HG03571 (cell line): Measurements from ENCODE around the gene PNMA6E.
"Not testable (repeated sequence)": the region's sequence is repeated elsewhere in the genome, so short reads cannot be mapped to it uniquely, and the experiment has no call there.

Experiments used
- ATAC-seq: cut with Tn5 transposase; IDR thresholded peaks from one replicate; pipeline ENCODE4 v1.9.1; 2021; ENCODE audit not compliant: unreplicated experiment

The PNMA6E gene

DNA sequence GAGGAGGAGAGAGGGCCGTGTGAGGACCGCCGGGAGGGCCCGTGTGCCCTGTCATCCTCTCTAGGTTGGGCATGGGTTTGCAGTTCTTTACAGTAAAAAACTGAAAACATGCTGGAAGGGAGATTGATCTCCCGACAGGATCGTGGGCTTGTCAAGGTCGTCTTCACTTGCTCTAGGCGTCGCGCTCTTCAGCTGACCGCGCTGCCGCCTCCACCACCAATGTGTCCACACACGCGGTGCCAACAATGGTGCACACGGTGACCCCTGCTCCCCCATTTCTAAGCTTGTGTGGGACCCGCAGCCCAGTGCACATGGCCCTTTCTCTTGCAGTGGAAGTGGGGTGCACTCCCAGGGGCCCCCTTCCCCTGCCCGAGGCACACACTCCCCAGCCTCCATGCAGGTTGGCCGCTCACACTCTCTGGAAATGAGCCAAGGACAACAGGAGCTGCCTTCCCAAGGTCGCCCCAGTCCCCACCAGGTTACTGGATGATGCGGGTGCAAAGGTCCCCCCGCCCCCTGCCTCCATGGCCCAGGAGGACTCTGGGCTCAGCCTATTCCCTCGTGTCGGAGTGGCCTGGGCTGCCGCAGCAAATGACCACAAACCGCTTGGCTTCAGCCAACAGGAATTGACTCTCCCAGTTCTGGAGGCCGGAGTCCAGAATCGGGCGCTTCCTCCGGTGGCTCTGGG is 8.4 kb upstream of the PNMA6E start:
- ATAC-seq: no peak

DNA sequence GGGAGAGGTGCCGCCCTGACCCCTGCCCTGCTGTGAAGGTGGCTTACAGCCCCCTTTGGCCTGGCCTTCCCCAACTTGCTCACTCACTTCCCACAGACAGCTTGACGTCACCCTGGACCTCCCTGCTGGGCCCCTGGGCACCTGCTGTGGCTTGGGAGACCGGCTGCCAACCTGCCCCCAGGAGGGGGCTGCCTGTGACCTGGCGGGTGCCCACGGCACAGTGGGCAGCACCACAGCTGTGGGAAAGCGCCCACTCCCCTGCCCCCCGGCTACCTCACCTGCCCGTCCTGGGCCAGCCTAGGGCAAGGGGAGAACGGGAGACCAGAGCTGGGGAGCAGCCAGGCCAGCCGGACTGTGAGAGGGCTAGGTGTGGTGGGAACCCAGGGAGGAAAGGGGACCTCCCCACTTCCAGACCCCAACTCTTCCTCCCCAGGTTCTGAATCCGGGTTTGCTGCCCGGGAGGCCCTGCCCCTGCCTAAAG is 7.8 kb upstream of the PNMA6E start:
- no peak for ATAC-seq

DNA sequence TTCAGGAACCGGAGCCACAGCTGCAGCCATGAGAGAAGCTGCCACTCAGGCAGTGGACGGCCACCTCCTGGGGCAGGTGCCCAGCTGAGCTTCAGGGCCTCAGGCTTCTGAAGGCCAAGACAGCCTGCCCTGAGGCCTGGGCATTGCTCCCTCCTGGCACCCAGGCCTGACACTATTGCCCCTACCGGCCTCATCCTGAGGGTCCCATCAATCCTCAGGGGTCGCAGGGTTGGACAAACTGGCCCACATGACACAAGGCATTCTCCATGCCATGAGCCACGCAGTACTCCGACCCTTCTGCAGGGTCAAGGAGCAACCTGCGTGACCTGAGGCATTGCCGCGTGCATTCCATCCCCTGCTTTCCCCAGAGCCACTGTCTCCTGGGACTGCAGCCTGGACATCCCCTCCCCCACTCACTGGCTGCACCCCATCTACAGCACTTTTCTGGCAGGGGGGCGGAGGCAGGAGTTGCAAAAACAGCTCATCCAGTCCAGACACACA is 7.1 kb upstream of the PNMA6E start:
- ATAC-seq: no peak

DNA sequence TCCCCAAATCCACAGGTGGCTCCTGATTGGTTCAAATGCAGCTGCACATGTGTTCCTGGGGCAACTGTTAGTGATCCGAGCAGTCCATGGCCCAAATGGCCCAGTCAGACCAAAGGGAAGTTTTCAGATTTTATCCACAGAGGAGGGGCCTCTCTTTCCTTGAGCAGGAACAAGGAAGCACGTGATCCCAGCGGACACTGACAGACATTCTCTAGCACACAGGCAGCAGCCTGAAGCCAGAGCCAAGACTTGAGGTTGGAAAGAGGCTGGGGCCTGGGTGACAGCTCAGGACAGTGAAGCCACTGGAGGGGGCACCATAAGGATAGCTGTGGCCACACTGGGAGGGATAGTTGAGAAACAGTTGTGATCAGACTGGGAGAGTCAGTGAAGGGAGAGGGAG is 6.6 kb upstream of the PNMA6E start:
- no peak for ATAC-seq

DNA sequence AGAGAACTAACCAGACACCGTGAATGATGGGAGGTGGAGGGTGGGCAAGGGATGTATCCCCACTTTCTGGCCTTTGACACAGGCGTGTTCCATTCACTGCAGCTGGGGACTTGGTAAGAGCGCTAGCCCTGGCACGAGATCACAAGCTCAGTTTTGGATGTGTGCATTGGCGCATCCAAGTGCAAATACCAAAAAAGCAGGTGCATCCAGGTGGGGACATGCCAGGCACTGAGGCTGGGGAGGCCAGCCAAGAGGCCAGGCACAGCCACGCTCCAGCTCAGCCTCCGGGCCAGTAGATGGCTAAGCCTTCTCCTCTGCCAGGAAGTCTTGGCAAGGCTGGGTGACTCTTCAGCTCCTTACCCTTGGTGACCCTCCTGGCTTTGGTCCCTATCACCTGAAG is 5.8 kb upstream of the PNMA6E start:
- no peak for ATAC-seq

DNA sequence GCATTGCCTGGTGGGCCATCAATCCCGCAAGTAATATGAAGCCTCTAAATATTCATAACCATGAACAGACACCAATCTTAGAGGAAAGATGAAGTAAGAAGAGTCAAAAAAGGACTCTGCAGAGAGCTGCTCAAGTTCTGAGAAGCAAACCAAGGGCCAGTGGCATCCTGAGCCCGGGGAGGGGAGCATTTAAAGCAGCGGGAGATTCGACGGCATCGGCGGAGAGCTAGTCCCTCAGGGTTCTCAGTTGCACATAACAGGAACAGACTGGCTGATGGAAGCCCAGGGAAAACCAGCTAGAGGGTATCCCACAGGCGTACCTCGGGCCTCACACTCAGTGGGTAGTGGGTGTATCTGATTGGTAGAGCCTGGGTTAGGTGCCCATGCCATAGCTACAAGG is 4.9 kb upstream of the PNMA6E start:
- no peak for ATAC-seq

DNA sequence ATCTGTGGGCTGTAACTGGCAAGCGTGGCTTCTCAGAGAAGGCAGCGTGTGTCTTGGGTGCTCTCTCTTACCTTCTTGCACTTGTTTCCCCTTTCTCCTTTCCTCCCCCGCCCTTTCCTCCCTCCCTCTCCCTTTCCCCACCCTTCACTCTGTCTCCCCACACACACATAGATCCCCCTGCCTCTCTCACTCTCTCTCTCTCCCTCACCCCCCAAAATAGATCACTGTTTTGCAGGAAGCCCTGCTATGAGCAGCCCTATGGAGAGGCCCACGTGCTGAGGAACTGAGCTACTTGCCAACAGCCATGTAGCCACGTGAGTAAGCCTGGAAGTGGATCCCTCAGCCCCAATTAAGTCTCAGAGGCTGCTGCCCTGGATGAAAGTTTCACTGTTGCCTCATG is 4.3 kb upstream of the PNMA6E start:
- ATAC-seq: no peak

DNA sequence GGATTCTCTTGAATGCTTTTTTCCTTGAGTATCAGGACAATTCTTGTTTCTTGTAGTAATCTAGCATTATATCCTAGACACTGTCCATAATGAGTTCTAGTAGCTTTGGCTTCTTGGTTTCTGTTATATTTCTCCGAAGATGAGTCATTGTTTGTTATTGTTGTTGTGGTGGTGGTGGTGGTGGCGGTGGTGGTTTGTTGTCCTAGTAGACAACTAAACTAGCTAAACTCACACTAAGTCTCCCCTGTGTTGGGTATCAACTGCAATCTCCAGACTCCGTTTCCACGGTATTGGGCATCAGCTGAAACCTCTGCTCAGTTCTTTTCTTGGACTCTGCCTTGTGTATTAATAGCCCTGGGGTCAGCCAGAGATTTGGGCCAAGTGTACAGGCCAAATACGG is 3.2 kb upstream of the PNMA6E start:
- not testable (repeated sequence) for ATAC-seq

DNA sequence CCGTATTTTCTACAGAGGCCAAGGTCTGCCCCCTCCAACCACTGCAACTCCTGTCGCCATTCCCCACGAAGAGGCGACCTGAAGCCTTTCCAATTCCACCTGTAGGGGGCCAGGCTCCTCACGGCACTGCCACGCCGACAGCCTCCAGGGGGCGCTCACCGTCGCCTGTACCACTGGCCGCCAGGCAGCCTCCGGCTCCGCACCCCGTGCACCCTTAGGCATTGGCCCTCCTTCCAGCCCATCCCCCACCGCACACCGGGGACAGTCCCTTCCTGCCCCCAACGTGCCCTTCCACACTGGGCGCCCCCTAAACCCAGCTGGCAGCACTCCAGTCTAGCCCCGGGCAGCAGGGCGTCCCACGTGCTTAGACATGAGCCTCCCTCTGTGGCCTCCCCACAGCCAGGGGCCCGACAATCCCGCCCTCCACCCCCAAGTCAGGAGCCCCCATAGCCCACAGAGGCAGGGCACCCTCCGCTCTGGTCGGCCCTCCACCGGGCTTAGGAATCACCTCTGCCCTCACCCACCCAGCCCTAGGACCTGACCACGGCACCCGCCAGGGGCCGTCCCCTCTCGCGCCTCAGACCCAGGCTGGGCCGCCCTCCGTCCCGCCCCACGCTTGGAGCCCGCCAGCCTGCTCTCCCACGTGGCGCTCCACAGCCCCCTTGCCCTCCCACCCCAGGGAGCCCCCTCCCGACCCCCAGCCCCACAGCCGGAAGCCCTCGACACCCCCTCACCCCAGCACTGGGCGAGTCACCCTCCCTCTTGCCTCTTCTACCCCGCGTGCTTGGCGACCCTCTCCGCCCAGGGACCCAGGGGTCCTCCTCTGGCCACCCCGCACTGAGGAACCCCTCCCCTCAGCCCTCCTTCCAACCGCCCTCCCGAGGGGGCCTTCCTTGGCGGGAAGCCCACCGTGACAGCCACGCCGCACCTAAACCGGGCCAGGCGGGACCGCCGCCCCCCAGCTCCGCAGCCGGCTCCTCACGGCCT is 711 bp downstream of the PNMA6E start:
- ATAC-seq: no peak

DNA sequence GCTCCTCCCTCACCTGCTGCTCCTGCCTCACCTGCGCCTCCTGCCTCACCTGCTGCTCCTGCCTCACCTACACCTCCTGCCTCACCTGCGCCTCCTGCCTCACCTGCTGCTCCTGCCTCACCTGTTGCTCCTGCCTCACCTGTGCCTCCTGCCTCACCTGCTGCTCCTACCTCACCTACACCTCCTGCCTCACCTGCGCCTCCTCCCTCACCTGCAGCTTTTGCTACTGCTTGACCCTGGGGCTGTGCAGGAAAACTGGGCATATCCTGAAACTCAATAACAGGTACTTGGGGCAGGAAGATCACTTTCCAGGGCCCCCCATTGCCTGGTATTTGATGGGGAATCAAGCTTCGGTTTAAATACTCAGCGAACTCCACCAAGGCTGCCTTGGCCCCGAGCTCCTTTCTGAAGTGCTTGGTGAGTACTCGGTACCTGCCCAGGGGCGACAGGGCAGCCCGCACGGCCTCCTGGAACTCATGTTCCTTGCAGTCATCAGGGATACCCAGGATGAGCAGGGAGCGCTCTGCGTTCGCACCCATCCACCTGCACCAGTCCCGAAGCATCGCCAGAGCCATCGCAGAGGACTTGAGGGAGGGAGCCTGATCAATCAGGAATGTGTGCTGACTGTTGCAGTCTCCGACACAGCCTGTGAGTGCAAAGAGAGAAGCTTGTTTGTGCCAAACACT is 2.7 kb downstream of the PNMA6E start:
- ATAC-seq: no peak

DNA sequence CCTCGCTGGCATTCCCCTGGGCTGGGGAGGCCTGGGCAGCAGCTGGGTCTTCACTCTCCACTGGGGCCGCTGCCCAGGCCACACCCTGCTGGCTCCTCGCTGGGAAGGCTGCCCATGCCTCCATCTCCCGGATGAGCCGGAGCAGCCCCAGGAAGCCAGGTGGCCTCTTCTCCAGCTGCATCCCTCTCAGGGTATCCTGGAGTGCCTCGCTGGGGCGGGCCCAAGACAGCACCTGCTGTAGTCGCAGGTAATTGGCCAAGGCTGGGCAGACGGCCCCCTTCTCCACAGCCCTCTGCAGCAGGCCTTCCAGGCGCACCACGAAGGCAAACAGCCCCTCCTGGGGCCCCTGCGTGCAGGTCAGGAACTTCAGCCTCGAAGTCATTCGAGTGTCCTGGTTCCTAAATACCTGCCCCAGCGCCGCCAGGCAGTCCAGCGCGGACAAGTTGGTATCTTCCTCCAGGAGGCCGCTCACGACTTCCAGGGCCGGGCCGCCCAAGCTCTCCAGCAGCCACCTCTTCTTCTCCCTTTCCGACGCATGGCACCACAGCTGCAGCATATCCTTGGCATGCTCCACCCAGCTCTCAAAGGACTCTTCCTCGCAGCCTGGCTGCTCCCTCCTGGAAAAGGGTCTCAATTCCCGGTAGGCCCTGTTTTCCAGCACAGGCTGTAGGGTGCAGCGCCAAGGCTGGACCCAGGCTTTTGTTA is 3.7 kb downstream of the PNMA6E start:
- ATAC-seq: no peak

DNA sequence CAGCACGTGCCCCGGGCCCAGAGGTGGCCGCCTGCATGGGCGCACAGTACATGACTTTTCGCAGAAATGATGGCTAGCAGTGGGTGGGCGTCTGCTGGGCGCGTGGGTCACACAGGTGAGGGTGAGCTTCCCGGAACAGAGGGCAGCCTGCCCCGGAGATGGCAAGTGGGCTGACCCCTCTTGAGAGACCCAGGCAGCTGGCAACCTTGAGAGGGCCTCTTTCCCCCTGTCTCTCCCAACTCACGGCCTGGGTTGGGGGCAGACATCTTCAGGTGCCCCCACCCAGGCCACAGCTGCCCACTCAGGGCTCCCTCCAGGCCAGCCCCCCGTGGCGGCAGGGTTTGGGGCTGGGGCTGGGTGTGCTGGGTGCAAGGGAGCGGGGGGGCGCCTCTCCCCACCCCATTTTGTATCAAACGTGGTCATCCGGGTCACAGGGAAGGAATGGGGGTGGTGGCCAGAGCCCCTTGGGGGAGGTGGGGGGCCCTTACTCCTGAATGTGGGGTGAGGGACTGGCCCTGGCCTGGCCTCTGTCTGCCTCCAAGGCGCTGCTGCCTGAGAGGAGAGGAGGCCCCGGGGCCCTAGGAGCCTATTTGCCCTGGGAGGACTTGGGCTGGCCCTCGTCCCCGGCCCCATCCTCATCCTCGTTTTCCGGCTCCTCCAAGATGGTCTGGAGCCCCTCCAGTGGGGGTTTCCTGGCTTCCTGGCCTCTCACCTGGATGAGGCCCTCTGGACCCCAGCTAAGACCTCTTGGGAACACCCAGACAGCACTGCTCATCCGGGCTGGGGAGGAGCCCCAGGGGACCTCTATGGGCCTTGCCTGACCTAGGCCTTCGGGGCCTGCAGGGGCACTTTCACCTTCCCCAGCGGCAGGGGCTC is 4.6 kb downstream of the PNMA6E start:
- no peak for ATAC-seq

DNA sequence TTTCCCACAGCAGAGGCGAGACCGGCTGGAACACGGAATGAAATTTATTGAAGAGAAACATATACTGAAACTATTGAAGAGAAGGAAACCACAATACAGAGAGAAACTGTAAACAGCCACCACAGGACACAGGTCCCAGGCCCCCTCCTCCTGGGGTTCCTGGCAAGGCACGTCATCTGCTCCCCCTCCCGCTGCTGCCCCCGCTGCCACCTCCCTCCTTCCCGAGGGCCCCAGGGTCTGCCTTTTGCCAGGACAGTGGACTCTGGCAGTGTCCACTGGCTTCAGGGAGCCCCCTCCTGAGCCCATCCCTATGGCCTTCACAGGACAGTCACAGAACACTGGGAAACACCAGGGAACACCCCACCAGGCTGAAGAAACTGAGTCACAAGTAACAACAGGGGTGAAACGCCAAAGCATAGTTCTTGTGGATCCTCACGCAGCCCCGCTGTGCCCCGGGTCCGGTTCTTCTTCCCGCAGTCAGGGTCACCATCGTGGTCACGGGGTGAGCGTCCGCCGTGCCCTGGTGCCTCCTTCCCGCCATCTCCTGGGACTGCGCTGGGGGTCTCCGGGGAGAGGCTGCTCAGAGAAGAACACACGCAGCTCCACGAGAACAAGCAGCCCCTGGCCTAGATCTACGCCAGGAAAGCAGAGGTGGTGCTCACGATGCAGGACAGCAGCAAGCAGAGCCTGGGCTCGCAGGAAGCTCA is 5.4 kb downstream of the PNMA6E start:
- no peak for ATAC-seq

DNA sequence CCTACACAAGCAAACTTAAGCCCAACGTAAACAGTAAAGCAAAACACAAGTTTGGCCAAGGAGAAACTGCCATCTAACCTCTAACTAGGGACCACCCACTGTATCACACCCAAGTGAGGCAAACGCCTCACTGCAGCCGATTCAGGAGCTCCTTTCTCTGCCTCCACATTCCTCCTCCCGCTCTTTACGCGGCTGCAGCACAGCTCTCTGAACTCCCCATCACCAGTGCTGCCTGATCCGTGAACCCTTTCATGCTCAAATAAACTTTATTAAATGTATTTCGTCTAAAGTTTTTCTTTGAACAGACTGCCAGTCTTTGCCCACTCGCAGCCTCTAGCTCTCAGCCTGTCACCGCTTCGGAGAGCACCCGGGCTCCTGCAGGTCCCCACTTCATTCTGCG is 6.5 kb downstream of the PNMA6E start:
- ATAC-seq: no peak

DNA sequence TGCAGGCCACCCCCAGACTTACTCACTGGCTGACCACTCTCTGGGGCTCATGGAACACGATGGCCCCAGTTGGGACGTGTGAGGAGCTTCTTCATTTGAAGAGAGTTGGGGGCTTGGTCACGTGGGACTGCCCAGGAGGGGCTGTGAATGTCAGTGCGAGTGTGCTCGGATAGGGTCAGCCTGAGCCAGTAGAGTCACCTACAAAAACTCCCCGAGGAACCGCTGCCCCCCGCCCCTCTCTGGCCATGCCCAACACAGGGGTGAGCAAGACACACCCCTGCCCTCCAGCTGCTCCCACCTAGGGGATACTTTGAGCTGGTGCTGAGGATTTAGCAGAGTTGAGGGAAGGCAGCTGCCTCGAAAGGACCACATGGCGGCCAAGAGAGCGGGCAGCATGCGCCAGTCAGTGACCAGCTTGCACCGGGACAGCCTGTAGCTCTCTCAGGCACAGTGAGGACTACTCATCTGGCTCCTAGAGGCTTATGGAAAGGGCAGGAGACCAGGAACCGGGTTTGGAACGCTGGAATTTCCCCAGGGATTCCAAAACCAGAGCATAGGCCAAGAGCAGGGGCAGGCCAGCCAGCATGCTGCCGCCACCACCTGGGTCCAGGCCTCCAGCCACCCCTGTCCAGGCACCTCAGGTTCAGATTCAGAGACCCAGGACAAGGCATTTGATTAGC is 8.4 kb downstream of the PNMA6E start:
- no peak for ATAC-seq

DNA sequence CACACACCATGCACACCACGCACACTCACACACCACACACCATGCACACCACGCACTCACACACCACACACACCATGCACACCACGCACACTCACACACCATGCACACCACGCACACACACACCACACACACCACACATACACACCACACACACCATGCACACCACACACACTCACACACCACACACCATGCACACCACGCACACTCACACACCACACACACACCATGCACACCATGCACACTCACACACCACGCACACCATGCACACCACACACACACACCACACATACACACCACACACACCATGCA is 11.7 kb downstream of the PNMA6E start:
- ATAC-seq: not testable (repeated sequence)

DNA sequence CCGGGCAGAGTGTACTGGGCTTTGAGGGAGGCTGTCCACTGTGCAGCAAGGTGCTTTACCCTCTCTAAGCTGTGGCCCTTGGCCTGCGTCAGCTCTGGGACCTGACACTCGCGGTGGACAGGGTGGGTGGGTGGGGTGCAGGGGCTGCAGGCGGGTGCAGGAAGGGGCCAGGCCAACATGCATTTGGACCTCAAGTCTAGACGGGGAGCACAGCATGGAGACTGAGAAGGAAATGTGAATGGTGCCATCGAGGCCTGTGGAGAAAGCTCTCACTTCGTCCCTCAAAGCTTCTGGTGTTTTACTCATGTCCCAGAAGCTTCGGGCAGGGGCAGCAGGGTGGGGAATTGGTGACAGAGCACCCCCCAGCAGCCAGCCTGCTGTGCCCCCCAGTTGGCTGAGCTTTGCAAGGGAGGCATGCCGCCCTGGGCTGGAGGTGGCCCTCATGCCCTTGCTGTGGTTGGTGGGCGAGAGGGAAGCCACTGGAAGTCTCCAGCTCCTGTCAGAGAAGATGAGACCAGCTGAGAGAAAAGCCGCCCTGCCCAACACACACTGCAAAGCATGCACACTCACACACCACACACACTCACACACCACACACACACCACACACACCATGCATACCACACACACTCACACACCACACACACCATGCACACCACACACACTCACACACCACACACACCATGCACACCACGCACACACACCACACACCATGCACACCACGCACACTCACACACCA is 12.3 kb downstream of the PNMA6E start:
- no peak for ATAC-seq
